Measurements from ENCODE around the gene NCAM1.

DNA sequence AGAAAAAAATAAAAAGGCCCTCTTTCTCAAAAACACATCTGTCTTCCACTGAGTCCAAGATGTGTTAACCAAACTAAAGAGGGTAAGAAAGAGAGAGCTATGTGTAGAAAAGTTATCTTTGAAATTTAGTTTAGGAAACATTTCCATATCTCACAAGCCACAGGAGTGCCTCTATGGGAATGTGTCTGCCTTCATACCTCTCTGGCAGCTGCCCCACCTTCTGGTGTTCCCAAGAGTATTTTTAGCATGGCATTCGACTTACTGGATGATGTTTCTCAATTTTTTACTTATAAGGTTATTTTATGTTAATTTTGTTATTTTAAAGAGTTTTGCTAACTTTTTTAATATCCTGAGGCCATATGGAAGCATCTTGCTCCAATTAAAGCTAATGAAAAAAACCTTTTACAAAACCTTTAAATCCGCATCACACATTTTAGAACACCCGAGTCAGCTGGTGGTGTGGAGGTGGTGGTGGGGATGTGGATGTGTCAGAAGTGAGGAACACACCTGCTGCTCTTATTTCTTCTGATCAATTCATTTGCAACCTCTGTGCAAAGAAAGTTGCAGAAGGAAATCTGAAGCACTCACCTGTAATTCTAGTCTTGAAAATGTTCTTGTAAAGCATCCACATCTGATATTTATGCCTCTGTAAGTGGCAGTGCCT, 112.2 kb downstream of the NCAM1 start:
- TF ChIP-seq POLR2A (IDR thresholded peaks at IDR 0.05; ENCODE audit: low read length) (no peak), GATA1 (IDR thresholded peaks at IDR 0.05; ENCODE audit: low read depth, low read length) (no peak)
